K562 (cell line): ENCODE measurements around the gene DKKL1. TPM values are rescaled to one million over a fixed set of nuclear protein-coding genes. Genes with fewer than 3 reads are reported as not detected.
"Not testable (repeated sequence)": the region's sequence is repeated elsewhere in the genome, so short reads cannot be mapped to it uniquely, and the experiment has no call there.

Source experiments
- ATAC-seq: fragments of 200-7000 bp; cut with Tn5 transposase; 3 replicates; pipeline ENCODE4 v1.9.1; 2020; ENCODE audit warnings: moderate library complexity
- BruUV-seq: library from RNA; stranded (reverse); fragments of 400-500 nt; replicated peaks from 2 replicates; lab custom pipeline; 2021; lab: Mats Ljungman, UMichigan
- CTCF ChIA-PET: fragments of 300-600 bp; formaldehyde crosslinking; extraction: SDS; loops from one replicate; lab custom pipeline; 2021; ENCODE audit warnings: low intra/inter-chr PET ratio; lab: Yijun Ruan, JAX
- POLR2A ChIA-PET: fragments of 300-600, 350-650 bp; sonication (Branson Sonifier 250); formaldehyde crosslinking; extraction: SDS; loops from one replicate; lab custom pipeline; 2021; ENCODE audit warnings: antibody characterized with exemption, inconsistent platforms; lab: Yijun Ruan, JAX
- DNase-seq, 4 experiments: peaks; one replicate each; pipeline versions ENCODE4 v3.0.0 to v3.0.0-alpha.2; 2011 to 2018; ENCODE audit warnings: low spot score in 3 of 4, mixed read lengths in 3 of 4; ENCODE audit errors: extremely low read depth in 1 of 4
- FAIRE-seq: peaks from 2 replicates; lab custom pipeline; 2011; peaks lifted over from hg19 to GRCh38; lab: Jason Lieb, UNC
- H2AFZ ChIP-seq: 2 replicates; pipeline ENCODE4 v1.6.0; 2011; ENCODE audit warnings: low read depth, low read length, control low read depth, inconsistent platforms
- H3K27ac ChIP-seq: fragments of 200-600 bp; 3 replicates; pipeline ENCODE4 v1.8.0; 2011; ENCODE audit warnings: low read depth, mild to moderate bottlenecking, control low read depth, inconsistent platforms, low read length, moderate library complexity, mixed read lengths; ENCODE audit errors: extremely low read depth
- H3K27me3 ChIP-seq, 2 experiments: fragments of 300-600 bp in 1 of 2; 2 replicates in 1 of 2; 3 replicates in 1 of 2; pipeline versions ENCODE4 v1.6.0 to v1.8.0; 2011; ENCODE audit warnings: inconsistent platforms in 2 of 2, low read length in 2 of 2, mild to moderate bottlenecking in 1 of 2, mixed read lengths in 1 of 2, moderate library complexity in 1 of 2; ENCODE audit not compliant: control insufficient read depth in 2 of 2, insufficient read depth in 2 of 2
- H3K36me3 ChIP-seq: fragments of 300-600 bp; 3 replicates; pipeline ENCODE4 v1.8.0; 2011; ENCODE audit warnings: mild to moderate bottlenecking, low read length, inconsistent platforms; ENCODE audit not compliant: control insufficient read depth, insufficient read depth
- H3K4me1 ChIP-seq, 2 experiments: fragments of 200-600 bp in 1 of 2; replicated peaks in 1 of 2; 2 replicates in 1 of 2; 3 replicates in 1 of 2; pipeline versions ENCODE4 v1.5.1 to v1.8.0; 2011; ENCODE audit warnings: inconsistent platforms in 2 of 2, low read length in 2 of 2, mild to moderate bottlenecking in 1 of 2, mixed read lengths in 1 of 2, moderate library complexity in 1 of 2; ENCODE audit not compliant: control insufficient read depth in 2 of 2, insufficient read depth in 2 of 2
- H3K4me2 ChIP-seq: 2 replicates; pipeline ENCODE4 v1.6.1; 2011; ENCODE audit warnings: low read length, control low read depth, inconsistent platforms, mixed read lengths; ENCODE audit not compliant: insufficient read depth
- H3K4me3 ChIP-seq: fragments of 200-600 bp; sonication (generic), shearing (Covaris generic); 2 replicates; pipeline ENCODE4 v1.5.1; 2016; ENCODE audit warnings: control low read depth, inconsistent platforms
- H3K79me2 ChIP-seq: fragments of 200-600 bp; 3 replicates; pipeline ENCODE4 v1.8.0; 2011; ENCODE audit warnings: low read length, inconsistent platforms; ENCODE audit not compliant: control insufficient read depth, insufficient read depth
- H3K9ac ChIP-seq, 2 experiments: 2 replicates each; pipeline versions ENCODE4 v1.6.0 to v1.6.1; 2011; ENCODE audit warnings: low read depth in 2 of 2, low read length in 2 of 2, control low read depth in 1 of 2, inconsistent platforms in 1 of 2, mild to moderate bottlenecking in 1 of 2, mixed read lengths in 1 of 2; ENCODE audit not compliant: insufficient read depth in 1 of 2
- H3K9me1 ChIP-seq: one replicate; pipeline ENCODE4 v1.6.0; 2011; ENCODE audit warnings: inconsistent platforms, mild to moderate bottlenecking, low read length, moderate library complexity; ENCODE audit not compliant: control insufficient read depth, insufficient read depth
- H3K9me3 ChIP-seq: replicated peaks from 2 replicates; pipeline ENCODE4 v1.5.1; 2011; ENCODE audit warnings: low read depth, low read length, inconsistent platforms; ENCODE audit not compliant: control insufficient read depth, insufficient read depth
- H4K20me1 ChIP-seq: replicated peaks from 2 replicates; pipeline ENCODE4 v1.6.1; 2011; ENCODE audit warnings: low read length, inconsistent platforms, mixed read lengths; ENCODE audit not compliant: control insufficient read depth, insufficient read depth
- GABPA ChIP-seq: fragments of 200-800 bp; sonication (Bioruptor generic); conservative IDR thresholded peaks from 2 replicates; pipeline ENCODE4 v1.6.1; 2016; ENCODE audit warnings: low read depth, missing genetic modification characterization, missing compliant biosample characterization
- ZFX ChIP-seq: sonication (generic); formaldehyde crosslinking; IDR thresholded peaks from 2 replicates; pipeline ENCODE4 v1.8.0; 2022; ENCODE audit warnings: mild to moderate bottlenecking, missing genetic modification reagents, moderate library complexity
- WGBS: fragments of 100-300 bp; shearing (Covaris generic); methylation state at CpG from one replicate; pipeline ENCODE4 v1.1.6; 2016; ENCODE audit warnings: low coverage, mixed read lengths; ENCODE audit not compliant: insufficient coverage; ENCODE audit errors: missing lambda C conversion rate; 5-methylcytosine and 5-hydroxymethylcytosine counted together
- in situ Hi-C: fragments of 300-500 bp; cut with MboI; formaldehyde crosslinking; loops from 4 replicates; pipeline ENCODE4 v1.15.0; 2018; ENCODE audit warnings: inconsistent platforms, mixed read lengths
- intact Hi-C: fragments of 100-400 bp; cut with micrococcal nuclease; formaldehyde crosslinking; loops from 2 replicates; pipeline ENCODE4 v1.14.2; 2022
- polyA plus RNA-seq, 8 experiments: library from polyadenylated mRNA; depleted of rRNA in 4 of 8; stranded (reverse) in 5 of 8; unstranded in 3 of 8; fragments of >200 nt; fragmentation: Nextera tagmentation in 2 of 8; fragmentation: Illumina TruSeq in 1 of 8; extraction: Ambion mirVana in 2 of 8; extraction: Trizol in 1 of 8; gene quantifications; 2 replicates each; pipeline versions ENCODE4 v1.2.1 to v1.2.3, GENCODE V29; 2011 to 2014; ENCODE audit warnings: inconsistent platforms in 1 of 8, missing spikeins in 1 of 8
- total RNA-seq, 7 experiments: library from RNA; depleted of rRNA in 6 of 7; stranded (reverse); fragments of >200 nt in 6 of 7; fragmentation: Illumina TruSeq in 2 of 7; extraction: Trizol in 2 of 7; gene quantifications; 2 replicates each; pipeline versions ENCODE4 v1.2.1 to v1.2.3, GENCODE V29; 2011 to 2021; ENCODE audit warnings: low replicate concordance in 1 of 7
- TF ChIP-seq, protein P1 (sequence below): fragments of 250-450 bp; sonication (Bioruptor Pico); IDR thresholded peaks from 2 replicates; pipeline ENCODE4 v1.8.0; 2021; ENCODE audit warnings: moderate library complexity, mild to moderate bottlenecking, inconsistent platforms

The DKKL1 gene
- total and polyA plus RNA-seq, 9 of the 15 experiments (the other 6 are each of a cell fraction or from before 2014, with no cell fraction given), result 0.15 to 1.7 (median 0.52) TPM

- TF ChIP-seq, protein P1, sequence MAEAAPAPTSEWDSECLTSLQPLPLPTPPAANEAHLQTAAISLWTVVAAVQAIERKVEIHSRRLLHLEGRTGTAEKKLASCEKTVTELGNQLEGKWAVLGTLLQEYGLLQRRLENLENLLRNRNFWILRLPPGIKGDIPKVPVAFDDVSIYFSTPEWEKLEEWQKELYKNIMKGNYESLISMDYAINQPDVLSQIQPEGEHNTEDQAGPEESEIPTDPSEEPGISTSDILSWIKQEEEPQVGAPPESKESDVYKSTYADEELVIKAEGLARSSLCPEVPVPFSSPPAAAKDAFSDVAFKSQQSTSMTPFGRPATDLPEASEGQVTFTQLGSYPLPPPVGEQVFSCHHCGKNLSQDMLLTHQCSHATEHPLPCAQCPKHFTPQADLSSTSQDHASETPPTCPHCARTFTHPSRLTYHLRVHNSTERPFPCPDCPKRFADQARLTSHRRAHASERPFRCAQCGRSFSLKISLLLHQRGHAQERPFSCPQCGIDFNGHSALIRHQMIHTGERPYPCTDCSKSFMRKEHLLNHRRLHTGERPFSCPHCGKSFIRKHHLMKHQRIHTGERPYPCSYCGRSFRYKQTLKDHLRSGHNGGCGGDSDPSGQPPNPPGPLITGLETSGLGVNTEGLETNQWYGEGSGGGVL (CRISPR knock-in tag), result no peak
- TF ChIP-seq GABPA (no peak), ZFX (no peak)
Observed at GRCh38 chr19:49324801-49325576, 38.7 kb upstream of the DKKL1 start, which contains the start of gene SLC6A16 (continued).

DNA sequence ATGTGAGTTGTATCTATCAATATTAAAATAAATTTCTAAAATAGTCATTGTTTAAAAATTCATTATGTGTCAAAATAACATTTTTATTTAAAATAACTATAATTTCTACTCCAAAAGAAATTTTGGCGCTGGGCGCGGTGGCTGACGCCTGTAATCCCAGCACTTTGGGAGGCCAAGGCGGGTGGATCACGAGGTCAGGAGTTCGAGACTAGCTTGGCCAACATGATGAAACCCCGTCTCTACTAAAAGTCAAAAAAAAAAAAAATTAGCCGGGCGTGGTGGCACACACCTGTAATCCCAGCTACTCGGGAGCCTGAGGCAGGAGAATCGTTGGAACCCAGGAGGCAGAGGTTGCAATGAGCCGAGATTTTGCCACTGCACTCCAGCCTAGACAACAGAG is 37.9 kb upstream of the DKKL1 start:
- H3K36me3 ChIP-seq, H3K27ac ChIP-seq, FAIRE-seq, H3K4me2 ChIP-seq, H3K27me3 ChIP-seq, DNase-seq, H3K9me3 ChIP-seq, H3K9me1 ChIP-seq, H3K4me3 ChIP-seq, H3K9ac ChIP-seq, BruUV-seq, intact Hi-C loops, ATAC-seq, H4K20me1 ChIP-seq, in situ Hi-C loops, H2AFZ ChIP-seq, H3K79me2 ChIP-seq: not testable (repeated sequence)
- ChIA-PET CTCF (interaction anchor here (0.6 kb wide), 1 partner anchor 26 kb away, joined by 3 read pairs; no protein-coding TSS in a partner anchor), POLR2A (interaction anchor here (0.7 kb wide), 2 partner anchors 94 to 1395 kb away, joined by 3 to 4 read pairs; no protein-coding TSS in a partner anchor)
- peaks cover 5 to 21% of the 10 kb centered on the region in 2 experiments; a peak in 4 of 5 replicates for H3K4me1 ChIP-seq
- 65% methylated on average over 11 of the region's 13 CpGs for WGBS
